OCI-LY1 (cell line): ENCODE results near the gene CD69.

Experiments used
- H2AFZ ChIP-seq: fragments of 200-600 bp; sonication (generic), shearing (Covaris generic); 2 replicates; pipeline ENCODE4 v1.6.0; 2014; ENCODE audit warnings: antibody characterized with exemption, mild to moderate bottlenecking, low read length
- H3F3A ChIP-seq: fragments of 200-600 bp; sonication (generic), shearing (Covaris generic); 2 replicates; pipeline ENCODE4 v1.6.0; 2014; ENCODE audit warnings: mild to moderate bottlenecking, antibody characterized with exemption, low read length, moderate library complexity; ENCODE audit not compliant: insufficient read depth
- H3K27ac ChIP-seq: fragments of 200-600 bp; sonication (generic); 2 replicates; pipeline ENCODE4 v1.5.1; 2014; ENCODE audit warnings: low read length, mixed run types, mild to moderate bottlenecking, low read depth; ENCODE audit not compliant: poor library complexity, severe bottlenecking
- H3K27me3 ChIP-seq: fragments of 200-600 bp; sonication (generic); 2 replicates; pipeline ENCODE4 v1.6.0; 2014; ENCODE audit warnings: antibody characterized with exemption, mild to moderate bottlenecking, low read length, moderate library complexity; ENCODE audit not compliant: insufficient read depth
- H3K36me3 ChIP-seq: fragments of 200-600 bp; sonication (generic); 2 replicates; pipeline ENCODE4 v1.6.1; 2014; ENCODE audit warnings: mild to moderate bottlenecking, antibody characterized with exemption, low read length, moderate library complexity, mixed read lengths; ENCODE audit not compliant: insufficient read depth
- H3K4me1 ChIP-seq: fragments of 200-600 bp; sonication (generic); 2 replicates; pipeline ENCODE4 v1.5.1; 2014; ENCODE audit warnings: mild to moderate bottlenecking, low read length, moderate library complexity; ENCODE audit not compliant: insufficient read depth, severe bottlenecking
- H3K4me2 ChIP-seq: fragments of 200-600 bp; sonication (generic), shearing (Covaris generic); 2 replicates; pipeline ENCODE4 v1.6.1; 2014; ENCODE audit warnings: low read length
- H3K4me3 ChIP-seq: fragments of 200-600 bp; sonication (generic); 2 replicates; pipeline ENCODE4 v1.5.1; 2014; ENCODE audit warnings: low read length, low read depth, mild to moderate bottlenecking, mixed read lengths; ENCODE audit not compliant: poor library complexity, severe bottlenecking
- H3K79me2 ChIP-seq: fragments of 200-600 bp; shearing (Covaris generic); 2 replicates; pipeline ENCODE4 v1.6.1; 2016; ENCODE audit warnings: mixed run types, low read length, mixed read lengths; ENCODE audit not compliant: insufficient read depth
- H3K9ac ChIP-seq: fragments of 200-600 bp; sonication (generic), shearing (Covaris generic); 2 replicates; pipeline ENCODE4 v1.6.1; 2014; ENCODE audit warnings: mild to moderate bottlenecking, low read length, mixed read lengths
- H3K9me2 ChIP-seq: fragments of 200-600 bp; sonication (generic), shearing (Covaris generic); 2 replicates; pipeline ENCODE4 v1.6.1; 2014; ENCODE audit warnings: low read depth, mild to moderate bottlenecking, low read length, mixed read lengths
- H3K9me3 ChIP-seq: fragments of 200-600 bp; shearing (Covaris generic); 2 replicates; pipeline ENCODE4 v1.6.1; 2014; ENCODE audit warnings: low read length, mixed read lengths
- H4K20me1 ChIP-seq: fragments of 200-600 bp; sonication (generic), shearing (Covaris generic); 2 replicates; pipeline ENCODE4 v1.6.0; 2016; ENCODE audit warnings: mild to moderate bottlenecking, low read length; ENCODE audit not compliant: insufficient read depth
- EZH2 ChIP-seq: fragments of 200-600 bp; sonication (generic), shearing (Covaris generic); IDR thresholded peaks from 2 replicates; pipeline ENCODE4 v1.8.0; 2017; ENCODE audit warnings: borderline replicate concordance, mixed run types, mild to moderate bottlenecking, antibody characterized with exemption, low read length, moderate library complexity, mixed read lengths
- TF ChIP-seq, protein P1 (sequence below): fragments of 200-600 bp; sonication (generic), shearing (Covaris generic); IDR thresholded peaks from 2 replicates; pipeline ENCODE4 v1.5.1; 2017; ENCODE audit warnings: mild to moderate bottlenecking, antibody characterized with exemption, low read length, moderate library complexity, mixed read lengths

The CD69 gene

GRCh38 chr12:9756706-9757105 is 4.0 kb downstream of the CD69 start:
- H4K20me1 ChIP-seq: no peaks in the 10 kb centered on the region
- H3K27ac ChIP-seq: no peak overlapping the region
- no peaks in the 10 kb centered on the region; the same call in 1 of the 2 replicates for H3K79me2 ChIP-seq
- H3K4me2 ChIP-seq: no peak overlapping the region
- no peaks in the 10 kb centered on the region for H3K9me3 ChIP-seq
- peaks cover 7% of the 10 kb centered on the region; the same call in 1 of the 2 replicates for H3F3A ChIP-seq
- no peak overlapping the region for H2AFZ ChIP-seq
- TF ChIP-seq, protein P1, sequence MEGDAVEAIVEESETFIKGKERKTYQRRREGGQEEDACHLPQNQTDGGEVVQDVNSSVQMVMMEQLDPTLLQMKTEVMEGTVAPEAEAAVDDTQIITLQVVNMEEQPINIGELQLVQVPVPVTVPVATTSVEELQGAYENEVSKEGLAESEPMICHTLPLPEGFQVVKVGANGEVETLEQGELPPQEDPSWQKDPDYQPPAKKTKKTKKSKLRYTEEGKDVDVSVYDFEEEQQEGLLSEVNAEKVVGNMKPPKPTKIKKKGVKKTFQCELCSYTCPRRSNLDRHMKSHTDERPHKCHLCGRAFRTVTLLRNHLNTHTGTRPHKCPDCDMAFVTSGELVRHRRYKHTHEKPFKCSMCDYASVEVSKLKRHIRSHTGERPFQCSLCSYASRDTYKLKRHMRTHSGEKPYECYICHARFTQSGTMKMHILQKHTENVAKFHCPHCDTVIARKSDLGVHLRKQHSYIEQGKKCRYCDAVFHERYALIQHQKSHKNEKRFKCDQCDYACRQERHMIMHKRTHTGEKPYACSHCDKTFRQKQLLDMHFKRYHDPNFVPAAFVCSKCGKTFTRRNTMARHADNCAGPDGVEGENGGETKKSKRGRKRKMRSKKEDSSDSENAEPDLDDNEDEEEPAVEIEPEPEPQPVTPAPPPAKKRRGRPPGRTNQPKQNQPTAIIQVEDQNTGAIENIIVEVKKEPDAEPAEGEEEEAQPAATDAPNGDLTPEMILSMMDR: no peak
- TF ChIP-seq EZH2: no peak
- no peak overlapping the region for H3K9ac ChIP-seq
- H3K9me2 ChIP-seq: no peaks in the 10 kb centered on the region
- peaks cover 17% of the 10 kb centered on the region; the same call in 1 of the 2 replicates for H3K36me3 ChIP-seq
- H3K4me3 ChIP-seq: no peak overlapping the region
- H3K27me3 ChIP-seq: no peaks in the 10 kb centered on the region
- H3K4me1 ChIP-seq: peaks cover 45% of the 10 kb centered on the region

DNA sequence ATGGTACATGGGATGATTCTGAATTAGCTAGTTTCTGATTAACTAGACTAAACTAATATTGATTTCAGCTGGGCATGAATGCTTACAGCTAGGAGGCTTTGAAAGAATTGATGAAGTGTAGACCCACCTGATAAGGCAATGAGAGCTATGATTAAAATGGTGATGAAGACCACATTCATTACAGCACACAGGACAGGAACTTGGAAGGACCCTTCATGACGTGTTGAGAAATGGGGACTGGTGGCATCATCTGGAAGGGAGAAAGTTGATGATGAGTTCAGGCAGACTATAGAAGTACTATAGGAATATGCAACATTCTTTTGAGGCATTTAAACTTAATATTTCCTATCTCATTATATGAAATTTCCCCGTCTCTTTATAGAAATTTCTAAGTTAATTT is 4.5 kb downstream of the CD69 start:
- no peaks in the 10 kb centered on the region for H3K27me3 ChIP-seq
- no peaks in the 10 kb centered on the region; the same call in 1 of the 2 replicates for H3K79me2 ChIP-seq
- H3F3A ChIP-seq: peaks cover 4% of the 10 kb centered on the region; the same call in 1 of the 2 replicates
- H4K20me1 ChIP-seq: no peaks in the 10 kb centered on the region
- peaks cover 17% of the 10 kb centered on the region; the same call in 1 of the 2 replicates for H3K36me3 ChIP-seq
- no peak overlapping the region for H3K27ac ChIP-seq
- no peak overlapping the region for H2AFZ ChIP-seq
- TF ChIP-seq, protein P1: no peak
- TF ChIP-seq EZH2: no peak
- H3K9me2 ChIP-seq: no peaks in the 10 kb centered on the region
- no peaks in the 10 kb centered on the region for H3K9me3 ChIP-seq
- peaks cover 39% of the 10 kb centered on the region for H3K4me1 ChIP-seq
- H3K9ac ChIP-seq: no peak overlapping the region
- H3K4me3 ChIP-seq: no peak overlapping the region
- H3K4me2 ChIP-seq: no peak overlapping the region

DNA sequence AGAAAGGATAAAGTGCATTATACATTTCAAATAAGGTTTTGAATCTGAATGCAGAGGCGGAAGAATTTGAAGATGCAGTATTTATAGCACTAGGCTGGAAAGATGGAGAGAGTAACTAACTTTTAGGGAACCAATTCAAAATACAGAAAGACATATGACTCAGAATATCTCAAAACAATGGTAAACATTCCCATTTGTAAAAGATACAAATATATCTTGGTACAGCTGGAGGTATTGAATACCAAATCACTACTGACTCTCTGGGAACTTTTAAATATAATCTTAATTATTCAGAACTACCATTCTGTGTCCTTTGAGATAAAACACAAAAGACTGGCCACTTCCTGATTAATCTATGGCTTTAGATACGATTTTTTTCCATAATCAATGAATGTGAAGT is 5.1 kb downstream of the CD69 start:
- TF ChIP-seq, protein P1: no peak
- no peak for TF ChIP-seq EZH2
- no peaks in the 10 kb centered on the region for H3K27me3 ChIP-seq
- peaks cover 17% of the 10 kb centered on the region; the same call in 1 of the 2 replicates for H3K36me3 ChIP-seq
- H3K27ac ChIP-seq: no peak overlapping the region
- no peak overlapping the region for H3K4me2 ChIP-seq
- H3K9ac ChIP-seq: no peak overlapping the region
- H3K4me1 ChIP-seq: peaks cover 35% of the 10 kb centered on the region
- H3F3A ChIP-seq: peaks cover 4% of the 10 kb centered on the region; the same call in 1 of the 2 replicates
- no peak overlapping the region for H3K4me3 ChIP-seq
- no peaks in the 10 kb centered on the region for H3K9me3 ChIP-seq
- no peak overlapping the region for H2AFZ ChIP-seq
- H3K79me2 ChIP-seq: no peaks in the 10 kb centered on the region; the same call in 1 of the 2 replicates
- no peaks in the 10 kb centered on the region for H3K9me2 ChIP-seq
- H4K20me1 ChIP-seq: no peaks in the 10 kb centered on the region
